DOHH2 (cell line): ENCODE measurements around the gene SLC8B1.

Source experiments
- H3F3A ChIP-seq: fragments of 200-600 bp; sonication (generic), shearing (Covaris generic); 2 replicates; pipeline ENCODE4 v1.6.0; 2016; ENCODE audit warnings: antibody characterized with exemption, mild to moderate bottlenecking; ENCODE audit not compliant: control insufficient read depth, insufficient read depth
- H3K27ac ChIP-seq: fragments of 200-600 bp; sonication (generic); 2 replicates; pipeline ENCODE4 v1.5.1; 2014; ENCODE audit warnings: low read depth, mild to moderate bottlenecking, low read length, moderate library complexity
- H3K27me3 ChIP-seq: fragments of 200-600 bp; sonication (generic); 2 replicates; pipeline ENCODE4 v1.6.1; 2014; ENCODE audit warnings: mild to moderate bottlenecking, low read length, mixed read lengths; ENCODE audit not compliant: control insufficient read depth
- H3K36me3 ChIP-seq: fragments of 200-600 bp; sonication (generic); 2 replicates; pipeline ENCODE4 v1.6.1; 2014; ENCODE audit warnings: mild to moderate bottlenecking, low read length, moderate library complexity, mixed read lengths; ENCODE audit not compliant: control insufficient read depth
- H3K4me1 ChIP-seq: fragments of 200-600 bp; sonication (generic); 2 replicates; pipeline ENCODE4 v1.6.1; 2014; ENCODE audit warnings: mild to moderate bottlenecking, low read length, mixed read lengths; ENCODE audit not compliant: control insufficient read depth
- H3K4me2 ChIP-seq: fragments of 200-600 bp; sonication (generic); 2 replicates; pipeline ENCODE4 v1.6.0; 2014; ENCODE audit warnings: mild to moderate bottlenecking, low read length, moderate library complexity
- H3K4me3 ChIP-seq: fragments of 200-600 bp; sonication (generic); 2 replicates; pipeline ENCODE4 v1.5.1; 2014; ENCODE audit warnings: mild to moderate bottlenecking, low read length, mixed read lengths
- H3K79me2 ChIP-seq: fragments of 200-600 bp; sonication (generic); 2 replicates; pipeline ENCODE4 v1.6.1; 2014; ENCODE audit warnings: mild to moderate bottlenecking, low read length, mixed read lengths; ENCODE audit not compliant: control insufficient read depth
- H3K9me2 ChIP-seq: fragments of 200-600 bp; sonication (generic); replicated peaks from 2 replicates; pipeline ENCODE4 v1.6.1; 2014; ENCODE audit warnings: mild to moderate bottlenecking, low read length, mixed read lengths; ENCODE audit not compliant: control insufficient read depth
- H3K9me3 ChIP-seq: fragments of 200-600 bp; sonication (generic); 2 replicates; pipeline ENCODE4 v1.6.1; 2014; ENCODE audit warnings: antibody characterized with exemption, low read length, mixed read lengths; ENCODE audit not compliant: control insufficient read depth, insufficient read depth
- H4K20me1 ChIP-seq: fragments of 200-600 bp; sonication (generic); 2 replicates; pipeline ENCODE4 v1.6.0; 2014; ENCODE audit warnings: low read depth, mild to moderate bottlenecking, antibody characterized with exemption, low read length, moderate library complexity; ENCODE audit not compliant: control insufficient read depth, insufficient read depth
- CTCF ChIP-seq: fragments of 200-600 bp; sonication (generic); IDR thresholded peaks from one replicate; pipeline ENCODE4 v1.5.1; 2014; ENCODE audit warnings: antibody characterized with exemption, mild to moderate bottlenecking, low read depth, low read length; ENCODE audit not compliant: poor library complexity, severe bottlenecking
- EZH2phosphoT487 ChIP-seq: fragments of 200-600 bp; sonication (generic); IDR thresholded peaks from 2 replicates; pipeline ENCODE4 v1.6.1; 2017; ENCODE audit warnings: borderline replicate concordance, mild to moderate bottlenecking, antibody characterized with exemption, low read length, moderate library complexity, mixed read lengths

The SLC8B1 gene

GRCh38 chr12:113334786-113335539, at the start of gene SLC8B1:
SLC8B1 (minus strand) TSS chr12:113335109; CDS start chr12:113332878, 2,231 bp downstream.
- Histone ChIP-seq H3K4me3 (peak within 1 kb of the TSS; percentile 86), H3K79me2 (peaks cover 13% of the 10 kb centered on the region), H3K36me3 (peaks cover 22% of the 10 kb centered on the region), H3K4me1 (peaks cover 23% of the 10 kb centered on the region), H4K20me1 (no peaks in the 10 kb centered on the region), H3K9me3 (no peaks in the 10 kb centered on the region), H3K4me2 (peak within 1 kb of the TSS; percentile 66), H3K27me3 (peaks cover 7% of the 10 kb centered on the region; the same call in 1 of the 2 replicates), H3F3A (no peaks in the 10 kb centered on the region; the same call in 1 of the 2 replicates), H3K27ac (0 out of 2 replicates have a peak within 1 kb of the TSS, but pooled peaks have one; percentile 7), H3K9me2 (no peaks in the 10 kb centered on the region)
- no peak for TF ChIP-seq CTCF

GRCh38 chr12:113382206-113382605, 47.3 kb upstream of the SLC8B1 start:
- H3K4me1 ChIP-seq, result no peaks in the 10 kb centered on the region
- H3K27ac ChIP-seq, result no peak overlapping the region
- H3K9me2 ChIP-seq, result no peaks in the 10 kb centered on the region
- H3K36me3 ChIP-seq, result no peaks in the 10 kb centered on the region
- no peaks in the 10 kb centered on the region for H3K79me2 ChIP-seq
- H3K9me3 ChIP-seq, result no peaks in the 10 kb centered on the region
- no peaks in the 10 kb centered on the region for H3K27me3 ChIP-seq
- TF ChIP-seq EZH2phosphoT487 (no peak), CTCF (no peak)
- no peaks in the 10 kb centered on the region for H3F3A ChIP-seq
- H3K4me3 ChIP-seq, result no peak overlapping the region
- H4K20me1 ChIP-seq, result no peaks in the 10 kb centered on the region
- H3K4me2 ChIP-seq, result no peak overlapping the region

- H3K36me3 ChIP-seq, result no peaks in the 10 kb centered on the region
- no peaks in the 10 kb centered on the region for H3K9me2 ChIP-seq
- no peaks in the 10 kb centered on the region for H3K79me2 ChIP-seq
- no peak overlapping the region for H3K4me3 ChIP-seq
- no peak overlapping the region for H3K27ac ChIP-seq
- no peaks in the 10 kb centered on the region for H3K4me1 ChIP-seq
- no peak overlapping the region for H3K4me2 ChIP-seq
- H3K27me3 ChIP-seq, result no peaks in the 10 kb centered on the region
- no peaks in the 10 kb centered on the region for H3F3A ChIP-seq
- H3K9me3 ChIP-seq, result no peaks in the 10 kb centered on the region
- TF ChIP-seq EZH2phosphoT487 (no peak), CTCF (no peak)
- H4K20me1 ChIP-seq, result no peaks in the 10 kb centered on the region
These were observed 46.3 kb upstream of the SLC8B1 start for GRCh38 chr12:113381220-113381619.
